NCI-H226 (cell line): Measurements from ENCODE around the gene GDPD3.

ENCODE experiments used
- DNase-seq: peaks from one replicate; pipeline ENCODE4 v3.0.0-alpha.2; 2015

The GDPD3 gene

DNA sequence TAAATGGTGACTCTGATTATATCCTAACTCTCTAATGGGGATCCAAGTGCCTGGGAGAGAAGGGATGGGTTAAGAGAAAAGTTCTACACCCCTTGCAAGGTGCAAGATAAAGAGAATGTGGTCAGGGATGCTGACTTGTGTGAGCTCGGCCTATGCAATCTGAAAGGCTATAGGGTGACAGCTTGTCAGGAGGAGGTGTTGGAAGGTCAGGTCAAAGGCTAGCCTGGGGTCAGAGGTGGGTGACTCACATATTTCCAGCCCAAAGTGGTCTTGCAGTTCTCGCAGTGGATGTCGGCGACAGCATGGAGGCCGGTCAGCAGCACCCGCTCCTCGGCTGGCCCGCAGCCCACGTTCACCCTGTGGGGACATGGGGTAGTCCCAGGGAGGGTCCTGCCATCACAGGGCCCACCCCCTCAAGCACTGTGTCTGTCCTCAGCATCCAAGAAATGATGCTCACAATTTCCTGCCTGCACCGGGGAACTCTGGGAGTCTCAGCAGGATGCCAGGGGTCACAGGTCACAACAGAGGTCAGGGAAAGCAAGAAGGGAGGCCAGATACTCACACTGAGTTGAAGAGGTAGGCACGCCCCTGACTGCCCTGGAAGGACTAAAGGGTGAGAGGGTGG, 18.7 kb downstream of the GDPD3 start:
- DNase-seq: no peak

DNA sequence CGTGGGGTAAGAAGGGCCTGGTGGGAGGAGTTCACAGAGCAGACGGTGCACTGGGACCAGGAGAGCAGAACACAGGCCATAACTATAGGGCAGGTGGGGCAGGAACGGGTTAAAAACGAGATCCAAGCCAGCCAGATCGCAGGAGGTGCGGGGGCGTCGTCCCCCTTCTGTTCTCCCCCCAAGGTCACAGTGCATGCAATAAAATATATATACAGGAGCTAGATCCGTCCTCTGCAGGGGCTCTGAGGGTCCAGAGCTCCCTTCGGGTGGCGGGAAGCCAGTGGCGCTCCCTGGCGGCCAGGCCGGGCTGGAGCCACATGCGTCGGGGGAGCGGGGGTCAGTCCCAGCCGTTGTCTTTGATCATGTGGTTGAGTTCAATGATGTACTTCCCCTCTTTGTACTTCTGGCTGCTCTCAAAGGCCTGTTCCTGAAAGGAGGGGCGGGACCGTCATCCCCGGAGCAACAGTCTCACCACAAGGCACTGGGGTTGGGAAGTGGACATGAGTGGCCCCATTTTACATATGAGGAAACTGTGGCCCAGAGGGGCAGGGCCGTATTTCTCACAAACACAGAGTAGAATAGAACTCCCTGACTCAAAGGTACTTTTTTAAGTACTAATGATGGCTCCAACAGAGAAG, 20.8 kb downstream of the GDPD3 start:
- DNase-seq: no peak

DNA sequence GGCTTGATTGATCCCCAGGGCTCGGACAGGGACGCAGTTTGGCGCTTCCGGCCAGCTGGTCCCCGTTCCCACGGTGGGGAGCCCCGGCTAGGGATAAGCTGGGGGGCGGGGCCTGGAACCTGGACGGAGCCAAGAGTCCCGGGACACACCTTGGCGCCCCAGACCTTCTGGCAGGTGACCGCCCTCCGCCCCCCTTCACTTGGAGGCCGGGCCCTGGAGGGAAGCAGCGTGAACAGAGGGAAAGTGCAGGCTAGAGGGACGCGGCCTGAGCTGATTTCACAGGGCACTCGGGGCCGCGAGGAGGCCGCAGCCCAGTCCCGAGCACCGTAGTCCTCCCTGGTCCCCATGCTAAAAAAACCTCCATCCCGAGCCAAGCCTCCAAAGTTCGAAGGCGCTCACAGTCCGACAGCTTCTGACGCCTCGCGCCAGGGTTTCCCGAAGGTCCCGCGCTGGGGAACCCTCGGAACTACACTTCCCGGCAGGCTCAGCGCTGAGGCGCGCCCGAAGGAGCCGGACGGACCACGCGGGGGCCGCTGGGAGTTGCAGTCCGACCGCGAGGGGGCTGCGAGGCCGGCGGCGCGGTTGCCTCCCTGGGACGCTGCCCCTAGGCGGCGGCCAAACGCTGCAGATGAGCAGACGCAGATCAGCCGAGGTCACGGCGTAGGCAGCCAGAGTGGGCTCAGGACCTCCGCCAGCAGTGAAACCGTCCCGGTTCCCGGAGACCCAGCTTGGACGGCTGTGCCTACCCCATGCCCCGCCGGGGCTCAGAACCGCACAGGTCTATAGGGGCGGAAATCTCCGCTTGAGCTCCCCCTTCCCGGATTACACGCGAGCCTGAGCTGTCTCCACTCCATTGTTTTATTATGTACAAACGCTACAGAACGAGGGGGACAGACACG, 21.6 kb downstream of the GDPD3 start, which contains the start of gene TBX6:
Gene TBX6 (minus strand): TSS at position 451 of the 899 bp plus-strand sequence. CDS start 731 bp downstream, outside the sequence.
- DNase-seq: peak; percentile 86

DNA sequence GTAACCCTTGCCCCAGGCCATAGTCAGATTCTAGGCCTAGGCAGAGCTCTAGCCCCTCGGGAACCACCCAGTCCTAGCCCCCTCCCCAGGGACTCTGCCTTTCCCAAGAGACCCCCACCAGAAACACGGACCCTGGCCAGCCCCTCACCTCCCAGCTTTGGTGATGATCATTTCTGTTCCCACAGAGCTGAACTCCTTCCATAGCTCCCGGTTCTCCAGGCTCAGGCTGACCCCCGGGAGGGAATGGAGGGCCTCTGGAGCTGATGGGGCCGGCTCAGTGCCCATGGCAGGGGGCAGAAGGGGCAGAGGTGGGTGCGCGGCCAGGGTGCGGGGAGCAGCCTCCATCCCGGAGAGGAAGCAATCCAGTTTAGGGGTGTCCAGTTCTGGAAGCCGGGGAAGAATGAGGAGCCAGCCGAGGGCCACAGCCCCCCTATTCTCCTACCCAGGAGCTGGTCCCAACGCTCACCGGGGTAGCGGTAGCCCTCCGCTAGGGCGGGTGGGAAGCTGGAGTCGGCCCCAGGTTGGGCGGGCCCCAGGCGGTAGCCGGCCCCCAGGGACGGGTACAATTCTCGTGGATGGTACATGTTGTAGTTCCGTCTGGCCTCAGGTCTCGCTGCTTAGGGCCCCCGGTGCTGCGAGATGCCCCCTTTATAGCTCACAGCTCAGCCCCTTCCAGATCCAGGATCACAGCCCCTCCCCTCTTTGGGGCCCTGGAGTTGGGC, 22.6 kb downstream of the GDPD3 start:
- DNase-seq: no peak

DNA sequence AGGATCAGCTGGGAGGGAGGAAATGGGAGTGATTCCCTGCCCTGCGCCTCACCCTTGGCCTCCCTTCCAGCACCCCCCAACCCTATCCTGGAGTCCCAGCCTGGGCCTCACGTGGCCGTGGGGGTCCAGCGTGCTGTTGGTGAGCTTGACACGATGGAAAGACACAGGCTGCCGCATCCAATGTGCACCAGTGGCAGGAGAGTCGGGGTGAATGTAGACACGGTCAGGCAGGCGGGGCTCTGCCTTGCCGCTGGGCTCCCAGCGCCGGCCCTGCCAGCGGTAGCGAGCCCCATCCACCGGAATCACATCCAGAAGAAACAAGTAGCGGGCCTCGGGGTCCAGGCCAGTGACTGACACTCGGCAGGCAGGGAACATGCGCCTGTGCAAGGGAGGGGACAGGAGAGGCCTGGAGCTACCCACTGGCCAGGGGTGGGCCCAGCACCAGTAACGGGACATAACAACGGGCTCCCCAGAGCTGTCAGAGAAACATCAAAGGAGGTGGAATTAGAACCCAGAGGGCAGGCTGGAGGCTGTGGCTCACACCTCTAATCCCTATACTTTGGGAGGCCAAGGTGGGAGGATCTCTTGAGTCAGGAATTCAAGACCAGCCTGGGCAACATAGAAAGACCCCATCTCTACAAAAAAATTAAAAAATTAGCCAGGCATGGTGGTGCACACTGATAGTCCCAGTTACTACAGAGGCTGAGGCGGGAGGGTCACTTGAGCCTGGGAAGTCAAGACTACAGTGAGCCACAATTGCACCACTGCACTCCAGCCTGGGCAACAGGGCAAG, 24.3 kb downstream of the GDPD3 start:
- DNase-seq: no peak

DNA sequence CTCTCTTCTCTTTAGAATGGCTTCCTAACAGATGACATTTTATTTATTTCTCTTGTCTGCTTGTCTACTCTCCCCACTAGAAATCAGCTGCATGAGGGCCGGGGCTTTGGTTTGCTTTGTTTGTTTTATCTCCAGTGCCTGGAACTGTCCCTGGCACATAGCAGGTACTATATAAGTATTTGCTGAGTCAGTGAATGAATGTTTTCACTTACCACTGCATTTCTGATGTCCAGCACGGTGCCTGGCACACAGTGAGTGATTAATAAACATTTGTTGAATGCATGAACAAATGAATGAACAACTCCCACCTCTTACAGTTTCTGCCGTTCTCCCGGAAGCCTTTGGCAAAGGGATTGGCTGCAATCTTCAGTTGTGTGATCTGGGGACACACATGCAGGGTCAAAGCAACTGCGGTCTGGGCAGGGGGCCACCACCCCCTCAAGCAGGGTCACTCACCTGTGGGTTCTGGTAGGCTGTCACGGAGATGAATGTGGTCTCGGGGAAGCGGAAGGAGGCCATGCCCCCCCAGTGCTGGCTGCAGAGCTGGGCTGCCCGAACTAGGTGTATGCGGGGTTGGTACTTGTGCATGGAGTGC, 25.0 kb downstream of the GDPD3 start:
- no peak for DNase-seq

DNA sequence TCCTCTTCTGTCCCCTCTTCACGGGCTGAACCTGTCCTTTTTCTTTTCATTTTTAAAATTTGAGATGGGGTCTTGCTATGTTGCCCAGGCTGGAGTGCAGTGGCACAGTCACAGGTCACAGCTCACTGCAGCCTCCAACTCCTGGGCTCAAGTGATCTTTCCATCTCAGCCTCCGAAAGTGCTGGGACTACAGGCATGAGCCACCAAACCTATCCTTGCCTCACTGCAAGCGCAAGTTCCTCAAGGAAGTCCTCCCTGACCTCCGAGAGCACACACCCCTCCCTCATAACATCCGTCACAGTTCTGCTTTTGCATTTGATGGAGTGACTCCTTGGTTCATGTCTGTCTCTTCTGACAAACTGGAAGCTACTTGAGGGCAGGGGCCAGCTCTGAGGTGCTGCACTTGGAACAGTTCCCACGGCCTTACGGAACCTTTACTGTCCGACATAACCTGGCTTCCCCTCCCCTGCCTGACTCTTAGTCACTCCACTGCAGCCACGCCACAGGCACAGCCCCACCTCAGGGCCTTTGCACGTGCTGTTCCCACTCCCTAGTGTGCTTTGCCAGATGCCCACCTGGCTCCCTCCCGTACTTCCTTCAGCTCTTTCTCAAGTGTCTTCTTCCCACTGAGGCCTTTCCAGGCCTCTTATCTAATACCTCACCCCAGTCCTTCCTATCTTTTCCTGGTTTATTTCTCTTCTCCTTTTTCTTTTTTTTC, 26.0 kb downstream of the GDPD3 start:
- no peak for DNase-seq

DNA sequence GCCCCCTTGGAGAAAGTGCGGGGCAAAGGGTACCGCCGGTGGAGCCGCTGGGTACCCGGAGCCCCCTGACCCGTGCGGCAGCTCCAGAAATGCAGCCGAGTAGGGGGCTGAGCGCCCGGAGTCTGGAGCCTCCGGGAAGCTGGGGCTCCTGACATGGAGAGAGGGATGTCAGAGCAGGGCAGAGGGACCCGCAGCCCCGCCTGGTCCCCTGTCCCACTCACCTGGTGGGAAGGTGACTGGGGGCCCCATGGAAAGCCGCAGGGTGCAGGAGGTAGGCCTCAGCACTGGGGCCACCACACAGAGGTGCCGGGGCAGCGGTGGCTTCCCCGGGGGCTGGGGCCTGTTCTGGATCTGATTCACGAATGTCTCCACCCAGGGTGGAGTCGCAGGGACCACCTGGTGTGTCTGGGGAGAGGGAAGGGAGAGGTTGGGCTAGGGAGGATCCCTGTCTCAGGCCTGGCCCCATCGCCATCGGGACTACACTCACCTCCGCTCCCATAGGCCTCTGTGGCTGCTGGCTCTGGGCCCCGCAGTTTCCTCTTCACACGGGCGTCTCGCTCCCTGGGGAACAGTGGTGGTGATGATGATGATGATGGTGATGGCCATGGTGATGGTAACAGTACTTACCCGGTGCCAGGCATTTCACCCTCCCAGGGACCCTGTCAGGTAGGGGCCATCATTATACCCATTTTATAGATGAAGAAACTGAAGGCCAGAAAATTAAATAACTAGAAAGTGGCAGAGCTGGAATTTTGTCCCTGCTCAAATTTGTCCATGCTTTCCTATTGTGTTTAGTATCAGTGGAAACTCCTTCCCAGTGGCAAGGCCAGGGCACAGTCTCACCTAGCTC, 26.8 kb downstream of the GDPD3 start:
- DNase-seq: no peak

DNA sequence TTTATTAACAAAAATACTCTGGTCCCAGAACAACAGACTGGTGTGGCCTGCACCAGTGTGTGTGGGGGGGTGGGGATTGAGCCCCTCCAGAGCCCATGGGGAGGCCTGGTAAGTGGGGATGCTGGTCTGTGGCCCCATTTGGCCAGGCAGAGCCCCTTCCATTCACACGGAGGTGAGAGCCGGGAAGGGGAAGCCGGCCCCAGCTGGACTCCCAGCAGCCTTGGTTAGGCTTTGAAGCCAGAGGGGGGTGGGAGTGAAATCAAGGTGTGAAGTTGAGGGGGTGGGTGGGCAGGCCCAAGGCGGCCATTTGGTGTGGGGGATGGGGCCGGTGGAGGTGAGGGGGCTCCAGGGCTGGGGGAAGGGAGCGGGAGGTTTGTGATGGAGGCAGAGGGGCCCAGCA, 27.5 kb downstream of the GDPD3 start:
- no peak for DNase-seq

DNA sequence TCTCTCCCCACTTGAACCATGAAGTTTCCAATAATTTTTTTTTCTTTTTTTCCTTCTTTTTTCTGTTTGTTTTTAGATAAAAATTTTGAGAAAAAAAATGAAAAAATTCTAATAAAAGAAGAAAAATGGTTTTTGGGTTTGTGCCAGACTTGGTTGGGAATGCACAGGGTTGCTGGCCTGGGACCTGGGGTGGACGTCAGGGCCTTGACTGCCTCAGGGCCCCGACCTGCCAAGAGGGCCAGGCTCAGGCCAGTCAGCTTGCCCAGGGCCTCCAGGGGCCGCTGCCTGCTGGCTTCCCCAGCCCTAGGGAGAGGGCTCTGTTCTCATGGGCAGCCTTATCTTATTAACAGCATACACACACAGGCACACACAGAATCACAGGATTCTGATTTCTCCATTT, 28.1 kb downstream of the GDPD3 start:
- no peak for DNase-seq

DNA sequence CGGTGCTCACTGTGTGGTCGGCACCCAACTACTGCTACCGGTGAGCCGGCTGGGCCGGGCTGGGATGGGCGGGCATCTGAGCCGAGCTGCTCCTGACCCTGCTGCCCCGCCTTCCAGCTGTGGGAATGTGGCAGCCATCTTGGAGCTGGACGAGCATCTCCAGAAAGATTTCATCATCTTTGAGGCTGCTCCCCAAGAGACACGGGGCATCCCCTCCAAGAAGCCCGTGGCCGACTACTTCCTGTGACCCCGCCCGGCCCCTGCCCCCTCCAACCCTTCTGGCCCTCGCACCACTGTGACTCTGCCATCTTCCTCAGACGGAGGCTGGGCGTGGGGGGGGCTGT, 28.5 kb downstream of the GDPD3 start:
- peak; percentile 55 for DNase-seq

DNA sequence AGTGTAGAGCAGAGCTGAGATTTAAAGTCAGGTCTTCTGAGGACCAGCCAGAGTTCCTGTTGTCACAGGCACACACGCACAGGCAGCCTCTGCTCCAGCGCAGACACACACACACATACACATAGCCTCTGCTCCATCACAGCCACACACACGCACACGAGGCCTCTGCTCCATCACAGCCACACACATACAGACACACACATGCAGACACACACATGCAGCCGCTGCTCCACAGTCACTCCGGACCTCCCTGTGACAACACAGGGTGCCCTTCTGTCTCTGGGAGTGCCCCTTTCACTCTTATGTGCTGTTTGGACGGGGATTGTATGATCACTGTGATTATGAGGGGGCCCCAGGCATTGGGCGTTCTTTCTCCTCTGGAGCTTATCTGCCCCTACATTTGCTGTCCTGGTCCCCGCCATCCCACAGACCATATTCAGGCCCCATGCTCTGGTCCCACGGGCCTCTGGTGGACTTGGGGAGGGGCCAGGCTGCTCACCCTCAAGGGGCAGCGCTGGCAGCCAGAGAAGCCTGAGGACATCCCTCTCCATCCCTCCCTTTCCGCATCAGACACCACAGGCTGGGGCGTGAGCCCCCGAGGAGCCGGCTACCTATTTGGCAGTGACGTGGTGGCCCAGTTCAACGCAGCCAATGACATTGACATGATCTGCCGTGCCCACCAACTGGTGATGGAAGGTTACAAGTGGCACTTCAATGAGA, 29.1 kb downstream of the GDPD3 start:
- DNase-seq: no peak

DNA sequence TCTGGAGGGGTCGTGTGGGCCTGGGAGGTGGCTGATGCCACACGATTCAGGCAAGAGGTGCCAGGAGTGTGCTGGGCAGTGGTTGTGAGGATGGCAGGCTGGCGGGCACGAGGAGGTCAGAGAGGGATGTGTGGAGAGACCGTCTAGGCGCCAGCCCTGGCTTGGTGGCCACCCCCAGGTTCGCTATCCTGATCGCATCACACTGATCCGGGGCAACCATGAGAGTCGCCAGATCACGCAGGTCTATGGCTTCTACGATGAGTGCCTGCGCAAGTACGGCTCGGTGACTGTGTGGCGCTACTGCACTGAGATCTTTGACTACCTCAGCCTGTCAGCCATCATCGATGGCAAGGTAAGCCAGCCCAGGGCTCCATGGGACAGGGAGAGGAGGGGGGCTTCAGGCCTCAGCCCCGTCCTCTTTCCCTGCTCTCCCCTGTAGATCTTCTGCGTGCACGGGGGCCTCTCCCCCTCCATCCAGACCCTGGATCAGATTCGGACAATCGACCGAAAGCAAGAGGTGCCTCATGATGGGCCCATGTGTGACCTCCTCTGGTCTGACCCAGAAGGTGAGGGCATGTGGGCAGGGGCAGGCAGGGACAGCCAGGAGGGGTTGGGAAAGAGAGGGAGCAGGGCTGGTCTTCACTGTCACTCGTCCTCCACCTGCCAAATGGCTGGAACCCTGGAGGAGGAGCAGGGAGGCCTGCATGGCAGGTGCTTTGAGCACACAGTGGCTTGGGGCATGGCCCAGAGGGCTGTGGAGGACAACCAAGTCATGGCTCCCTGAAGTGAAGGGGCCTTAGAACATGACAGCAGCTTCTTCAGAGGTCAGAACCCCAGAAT, 29.9 kb downstream of the GDPD3 start:
- no peak for DNase-seq

DNA sequence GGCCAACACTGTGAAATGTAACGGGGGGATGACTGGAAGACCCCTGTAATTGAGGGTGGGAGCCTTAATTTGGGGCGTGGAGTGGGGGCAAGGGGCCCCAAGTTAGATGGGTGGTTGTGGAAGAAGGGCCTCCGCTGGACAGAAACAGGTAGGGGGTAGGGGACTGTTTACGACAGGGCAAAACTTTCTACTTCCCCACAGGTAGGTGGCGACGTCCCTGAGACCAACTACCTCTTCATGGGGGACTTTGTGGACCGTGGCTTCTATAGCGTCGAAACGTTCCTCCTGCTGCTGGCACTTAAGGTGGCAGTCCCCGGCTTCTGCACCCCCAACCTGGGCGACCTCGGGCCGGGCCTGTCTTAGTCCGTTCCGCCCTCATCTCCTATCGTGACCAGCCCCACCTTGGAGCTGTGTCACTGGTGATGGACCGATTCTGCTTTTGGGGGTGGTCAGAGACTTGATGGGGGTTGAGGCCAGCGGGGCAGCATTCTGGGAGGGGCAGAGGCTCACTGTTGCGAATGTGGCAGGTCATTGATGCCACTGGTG, 30.7 kb downstream of the GDPD3 start:
- no peak for DNase-seq

DNA sequence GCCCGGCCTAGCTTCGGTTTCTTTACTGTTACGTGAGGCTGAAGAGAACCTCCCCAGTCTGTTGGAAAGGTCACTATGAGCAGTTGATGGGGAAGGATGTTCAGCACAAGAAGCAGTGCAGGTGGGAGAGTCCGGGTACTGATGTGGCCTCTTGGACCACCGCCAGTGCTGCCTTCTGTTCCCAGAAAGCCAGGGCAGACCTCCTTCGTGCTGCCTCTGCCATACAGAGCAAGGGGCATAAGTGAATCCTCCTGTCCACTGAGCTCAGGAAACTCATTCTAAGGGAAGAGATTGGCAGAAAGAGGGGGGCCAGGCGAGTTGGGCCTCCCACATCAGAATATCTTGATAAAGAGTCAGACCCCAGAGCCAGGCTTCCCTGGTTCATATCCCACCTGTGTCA, 33.9 kb downstream of the GDPD3 start:
- DNase-seq: no peak

DNA sequence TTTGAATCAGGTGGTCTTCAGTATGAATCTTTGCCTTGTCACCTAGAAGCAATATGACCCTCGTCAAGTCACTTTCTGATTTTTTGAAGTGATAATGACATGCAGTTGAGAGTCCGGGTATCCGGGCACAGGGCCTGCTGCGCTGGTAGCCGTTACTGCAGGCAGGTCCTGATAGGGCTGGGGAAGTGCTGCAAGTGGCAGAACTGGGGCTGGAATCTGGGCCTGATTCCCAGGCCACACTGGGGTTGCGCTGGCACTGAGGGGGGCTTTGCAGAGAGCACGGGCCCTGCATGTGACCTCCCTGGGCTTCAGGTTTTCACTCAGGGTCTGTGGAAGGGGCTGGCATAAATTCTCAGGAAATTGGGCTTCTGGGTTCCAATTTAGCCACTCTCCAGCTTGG, 34.6 kb downstream of the GDPD3 start:
- DNase-seq: no peak

DNA sequence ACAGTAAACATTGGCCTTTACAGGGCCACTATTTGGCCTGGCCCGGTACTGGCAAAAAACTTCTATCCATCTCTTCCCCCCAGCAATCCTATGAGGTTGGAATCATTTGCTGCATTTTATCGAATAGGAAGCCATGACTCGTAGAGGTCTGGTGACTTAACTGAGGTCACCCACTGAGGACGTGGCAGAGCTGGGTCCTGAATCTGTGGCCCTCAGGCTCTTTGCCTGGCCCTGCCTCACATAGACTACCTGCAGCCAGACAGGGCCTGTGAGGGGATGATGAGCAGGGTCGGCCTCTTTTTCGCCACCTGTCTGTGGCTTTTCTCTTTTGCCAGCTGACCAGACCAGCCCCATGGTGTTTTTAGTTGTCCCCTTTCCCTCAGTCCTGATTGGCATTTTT, 35.7 kb downstream of the GDPD3 start:
- DNase-seq: no peak

DNA sequence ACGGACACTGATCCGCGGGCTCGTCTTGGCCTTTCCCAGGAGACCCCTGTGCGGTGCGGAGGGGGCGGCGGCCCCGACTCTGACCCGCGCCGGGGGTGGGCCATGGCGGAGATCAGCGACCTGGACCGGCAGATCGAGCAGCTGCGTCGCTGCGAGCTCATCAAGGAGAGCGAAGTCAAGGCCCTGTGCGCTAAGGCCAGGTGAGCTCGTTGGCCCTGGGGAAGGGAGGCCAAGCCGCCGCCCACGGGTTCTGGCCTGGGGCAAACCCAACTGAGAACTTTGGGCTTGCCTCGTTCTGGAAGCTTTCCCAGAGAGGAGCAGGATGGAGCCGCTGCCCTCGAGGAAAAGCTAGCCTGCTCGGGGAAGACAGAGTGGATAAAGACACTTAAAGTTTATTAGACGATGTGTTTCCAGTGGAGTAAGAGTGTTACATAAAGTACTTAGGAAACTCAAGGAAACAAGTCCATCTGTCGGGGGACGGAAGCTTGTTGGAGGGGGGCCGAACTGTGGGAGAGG, 37.0 kb downstream of the GDPD3 start:
- no peak for DNase-seq
